Colonic mucosa (tissue), 4 donors: ENCODE results near the gene SLC41A3. TPM values are rescaled to one million over a fixed set of nuclear protein-coding genes. Genes with fewer than 3 reads are reported as not detected.

Experiments
- DNase-seq: peaks from one replicate; pipeline ENCODE4 v3.0.0-alpha.2; 2020
- H3K27ac ChIP-seq: fragments of 200-600 bp; one replicate; pipeline ENCODE4 v1.8.0; 2021
- H3K27me3 ChIP-seq: fragments of 200-600 bp; one replicate; pipeline ENCODE4 v1.8.0; 2021
- H3K36me3 ChIP-seq: fragments of 200-600 bp; one replicate; pipeline ENCODE4 v1.8.0; 2021
- H3K4me1 ChIP-seq: fragments of 200-600 bp; one replicate; pipeline ENCODE4 v1.8.0; 2021; ENCODE audit warnings: mild to moderate bottlenecking
- H3K4me3 ChIP-seq: fragments of 200-600 bp; one replicate; pipeline ENCODE4 v1.8.0; 2021
- H3K9ac ChIP-seq, 2 donors: one replicate each; pipeline ENCODE4 v1.7.0; 2013; ENCODE audit warnings: control low read depth in 2 of 2, low read depth in 2 of 2, low read length in 2 of 2
- H3K9me3 ChIP-seq: fragments of 200-600 bp; one replicate; pipeline ENCODE4 v1.8.0; 2021
- intact Hi-C: fragments of 100-400 bp; cut with DNase I; formaldehyde crosslinking; loops from one replicate; pipeline ENCODE4 v1.14.1; 2022
- total RNA-seq, 2 donors: library from RNA; stranded (reverse); fragmentation: NEBNext Ultra II Directional in 1 of 2; extraction: Animal tissue kit (Norgen Biotek cat#: 25700) in 1 of 2; gene quantifications; one replicate each; pipeline ENCODE4 v1.2.1, GENCODE V29; 2021
- TF ChIP-seq, protein P1 (sequence below): fragments of 200-600 bp; IDR thresholded peaks from one replicate; pipeline ENCODE4 v1.8.0; 2022; ENCODE audit warnings: antibody characterized with exemption, mild to moderate bottlenecking
- donor health status: healthy.
- donor health status: DM: no; HTN: no; CAD: no.
- donor health status: DM: no; HTN: no; CAD: no.

Gene SLC41A3
- total RNA-seq, 2 donors from 2014 or later: 27.6 to 33.1 TPM

DNA sequence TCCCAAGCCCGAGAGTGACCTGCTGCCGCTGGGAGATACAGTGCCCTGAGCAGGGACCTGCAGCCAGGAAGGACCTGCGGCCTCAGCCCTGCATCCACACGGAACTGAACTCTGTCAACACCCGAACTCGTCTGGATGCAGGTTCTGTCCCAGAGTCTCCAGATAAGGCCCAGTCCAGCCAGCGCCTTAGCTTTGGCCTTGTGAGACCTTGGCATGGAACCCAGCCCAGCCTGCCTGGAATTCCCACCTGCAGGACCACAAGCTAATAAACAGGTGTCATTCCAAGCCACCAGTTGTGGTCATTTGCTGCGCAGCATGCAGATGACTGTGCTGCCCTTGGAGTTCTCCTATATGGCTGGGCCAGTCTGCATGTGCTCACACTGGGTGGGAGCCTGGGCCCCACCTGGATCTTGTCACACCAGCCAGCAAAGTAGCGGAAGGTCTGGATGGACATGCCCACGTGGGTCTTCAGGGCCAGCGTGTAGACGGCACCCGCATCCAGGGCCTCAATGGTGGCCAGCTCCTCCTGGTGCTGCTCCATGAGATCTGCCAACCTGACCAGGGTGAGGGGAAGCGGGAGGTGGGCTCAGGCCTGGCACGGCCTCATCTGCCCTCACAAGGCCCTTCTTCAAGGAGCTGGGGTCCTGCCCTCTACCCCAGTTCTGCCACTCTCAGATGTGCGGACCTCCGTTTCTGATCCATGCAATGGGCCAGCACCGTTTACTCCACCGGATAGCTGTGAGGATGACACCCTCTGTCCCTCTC is 47.2 kb upstream of the SLC41A3 start:
- intact Hi-C loops: loop anchor here (10.0 kb wide), 1 partner anchor 114 kb away; no protein-coding TSS in a partner anchor
- no peaks in the 10 kb centered on the region for H3K36me3 ChIP-seq
- no peaks in the 10 kb centered on the region for H3K4me1 ChIP-seq
- no peaks in the 10 kb centered on the region for H3K27me3 ChIP-seq
- no peak overlapping the region for H3K9ac ChIP-seq
- H3K4me3 ChIP-seq: no peak overlapping the region
- no peak overlapping the region for H3K27ac ChIP-seq
- no peaks in the 10 kb centered on the region for H3K9me3 ChIP-seq
- DNase-seq: peak; percentile 7
- TF ChIP-seq, protein P1, sequence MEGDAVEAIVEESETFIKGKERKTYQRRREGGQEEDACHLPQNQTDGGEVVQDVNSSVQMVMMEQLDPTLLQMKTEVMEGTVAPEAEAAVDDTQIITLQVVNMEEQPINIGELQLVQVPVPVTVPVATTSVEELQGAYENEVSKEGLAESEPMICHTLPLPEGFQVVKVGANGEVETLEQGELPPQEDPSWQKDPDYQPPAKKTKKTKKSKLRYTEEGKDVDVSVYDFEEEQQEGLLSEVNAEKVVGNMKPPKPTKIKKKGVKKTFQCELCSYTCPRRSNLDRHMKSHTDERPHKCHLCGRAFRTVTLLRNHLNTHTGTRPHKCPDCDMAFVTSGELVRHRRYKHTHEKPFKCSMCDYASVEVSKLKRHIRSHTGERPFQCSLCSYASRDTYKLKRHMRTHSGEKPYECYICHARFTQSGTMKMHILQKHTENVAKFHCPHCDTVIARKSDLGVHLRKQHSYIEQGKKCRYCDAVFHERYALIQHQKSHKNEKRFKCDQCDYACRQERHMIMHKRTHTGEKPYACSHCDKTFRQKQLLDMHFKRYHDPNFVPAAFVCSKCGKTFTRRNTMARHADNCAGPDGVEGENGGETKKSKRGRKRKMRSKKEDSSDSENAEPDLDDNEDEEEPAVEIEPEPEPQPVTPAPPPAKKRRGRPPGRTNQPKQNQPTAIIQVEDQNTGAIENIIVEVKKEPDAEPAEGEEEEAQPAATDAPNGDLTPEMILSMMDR: no peak

- Histone ChIP-seq H3K9me3 (no peaks in the 10 kb centered on the region), H3K27me3 (no peaks in the 10 kb centered on the region), H3K9ac (no peak overlapping the region), H3K36me3 (no peaks in the 10 kb centered on the region), H3K4me1 (no peaks in the 10 kb centered on the region), H3K4me3 (no peak overlapping the region), H3K27ac (no peak overlapping the region)
- DNase-seq: peak; percentile 32
- TF ChIP-seq, protein P1: no peak
- intact Hi-C loops: loop anchor here (10.0 kb wide), 1 partner anchor 115 kb away; no protein-coding TSS in a partner anchor
Measured at GRCh38 chr3:126130081-126130855, 46.3 kb upstream of the SLC41A3 start.

DNA sequence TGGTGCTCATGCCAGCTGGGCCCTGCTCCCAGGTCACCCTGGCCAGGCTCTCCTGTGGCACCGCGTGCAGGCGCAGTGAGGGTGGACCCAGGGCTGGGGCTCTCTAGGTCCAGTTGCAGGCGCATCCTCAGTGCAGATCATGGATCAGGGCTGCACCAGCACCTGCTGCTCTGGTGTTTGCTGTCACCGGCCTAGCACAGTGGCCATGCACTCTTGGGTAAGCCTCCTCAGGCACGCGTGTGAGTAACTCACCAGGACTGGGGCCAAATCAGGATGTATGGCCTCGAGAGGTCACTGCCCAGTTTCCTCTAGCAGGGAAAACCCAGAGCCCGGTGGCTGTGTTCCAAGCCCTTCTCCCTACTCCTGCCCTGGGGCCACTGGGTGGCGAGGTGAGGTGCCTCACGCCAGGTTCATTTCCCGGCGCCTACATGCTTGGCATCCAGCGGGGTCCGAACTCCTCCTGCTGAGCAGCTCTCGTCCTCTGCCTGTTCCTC is 45.5 kb upstream of the SLC41A3 start:
- no peaks in the 10 kb centered on the region for H3K4me1 ChIP-seq
- no peak overlapping the region for H3K27ac ChIP-seq

DNA sequence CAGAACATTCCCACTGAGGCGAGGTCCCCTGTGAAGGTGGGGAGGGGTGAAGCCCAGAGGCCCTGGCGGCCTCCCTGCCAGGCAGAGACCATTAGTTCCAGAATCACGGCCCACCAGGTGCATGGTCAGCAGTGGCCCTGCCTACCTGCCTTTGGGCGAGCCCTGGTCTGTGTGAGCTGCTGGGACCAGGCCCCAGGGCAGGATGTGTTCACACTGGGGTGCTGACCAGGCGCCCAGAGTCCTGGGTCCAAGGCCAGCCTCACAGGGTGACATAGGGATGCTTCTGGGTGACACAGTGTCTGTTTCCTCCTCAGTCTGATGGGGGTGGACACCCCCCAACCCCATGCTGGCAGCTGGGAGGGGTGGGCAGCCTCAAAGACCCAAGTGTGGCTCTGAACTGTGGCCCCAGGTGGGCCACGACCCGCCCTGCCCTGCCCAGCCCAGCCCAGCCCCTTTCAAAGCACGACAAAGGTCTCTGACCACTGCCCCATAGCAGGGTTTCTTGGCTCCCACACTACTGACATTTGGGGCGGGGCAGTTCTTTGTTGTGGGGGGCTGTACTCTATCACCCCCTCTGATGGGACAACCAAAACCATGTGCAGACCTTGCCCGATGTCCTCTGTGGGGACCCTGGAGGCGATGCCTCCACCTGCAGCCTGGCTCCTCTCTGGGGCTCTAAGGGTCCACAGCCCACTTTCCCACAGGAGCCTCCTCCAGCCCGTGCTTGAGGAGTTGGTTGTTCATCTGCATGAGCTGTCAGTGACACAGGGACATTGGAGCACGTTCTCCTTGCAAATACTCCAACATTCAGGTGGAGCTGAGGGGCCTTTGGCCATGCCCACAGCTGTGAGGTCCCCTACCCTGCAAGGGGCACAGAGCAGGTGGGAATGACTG is 44.8 kb upstream of the SLC41A3 start:
- intact Hi-C loops: no loop called here
- no peaks in the 10 kb centered on the region for H3K4me1 ChIP-seq
- H3K27ac ChIP-seq: no peak overlapping the region
- no peaks in the 10 kb centered on the region for H3K9me3 ChIP-seq
- no peaks in the 10 kb centered on the region for H3K27me3 ChIP-seq
- H3K9ac ChIP-seq: no peak overlapping the region
- peak; percentile 13 for DNase-seq
- H3K36me3 ChIP-seq: no peaks in the 10 kb centered on the region
- TF ChIP-seq, protein P1: no peak
- H3K4me3 ChIP-seq: no peak overlapping the region

More for the DNA sequence above, 45.5 kb upstream of the SLC41A3 start:
- no peak overlapping the region for H3K9ac ChIP-seq
- peak; percentile 21 for DNase-seq
- no peaks in the 10 kb centered on the region for H3K36me3 ChIP-seq
- no peaks in the 10 kb centered on the region for H3K27me3 ChIP-seq
- no peak overlapping the region for H3K4me3 ChIP-seq
- TF ChIP-seq, protein P1: no peak
- no peaks in the 10 kb centered on the region for H3K9me3 ChIP-seq
- intact Hi-C loops: no loop called here

GRCh38 chr3:126127904-126128303 is 44.0 kb upstream of the SLC41A3 start:
- H3K27ac ChIP-seq: no peak overlapping the region
- DNase-seq: peak; percentile 5
- intact Hi-C loops: no loop called here
- H3K4me3 ChIP-seq: no peak overlapping the region
- no peaks in the 10 kb centered on the region for H3K36me3 ChIP-seq
- TF ChIP-seq, protein P1: no peak
- H3K9ac ChIP-seq: no peak overlapping the region
- no peaks in the 10 kb centered on the region for H3K4me1 ChIP-seq
- no peaks in the 10 kb centered on the region for H3K9me3 ChIP-seq
- H3K27me3 ChIP-seq: no peaks in the 10 kb centered on the region
